HG03575 (cell line): ENCODE results near the gene SBNO1.
"Not testable (repeated sequence)": the region's sequence is repeated elsewhere in the genome, so short reads cannot be mapped to it uniquely, and the experiment has no call there.

ENCODE experiments used
- ATAC-seq: cut with Tn5 transposase; IDR thresholded peaks from one replicate; pipeline ENCODE4 v1.9.1; 2021; ENCODE audit not compliant: unreplicated experiment, insufficient number of reproducible peaks, low FRiP score; ENCODE audit errors: extremely low read depth

SBNO1 gene

DNA sequence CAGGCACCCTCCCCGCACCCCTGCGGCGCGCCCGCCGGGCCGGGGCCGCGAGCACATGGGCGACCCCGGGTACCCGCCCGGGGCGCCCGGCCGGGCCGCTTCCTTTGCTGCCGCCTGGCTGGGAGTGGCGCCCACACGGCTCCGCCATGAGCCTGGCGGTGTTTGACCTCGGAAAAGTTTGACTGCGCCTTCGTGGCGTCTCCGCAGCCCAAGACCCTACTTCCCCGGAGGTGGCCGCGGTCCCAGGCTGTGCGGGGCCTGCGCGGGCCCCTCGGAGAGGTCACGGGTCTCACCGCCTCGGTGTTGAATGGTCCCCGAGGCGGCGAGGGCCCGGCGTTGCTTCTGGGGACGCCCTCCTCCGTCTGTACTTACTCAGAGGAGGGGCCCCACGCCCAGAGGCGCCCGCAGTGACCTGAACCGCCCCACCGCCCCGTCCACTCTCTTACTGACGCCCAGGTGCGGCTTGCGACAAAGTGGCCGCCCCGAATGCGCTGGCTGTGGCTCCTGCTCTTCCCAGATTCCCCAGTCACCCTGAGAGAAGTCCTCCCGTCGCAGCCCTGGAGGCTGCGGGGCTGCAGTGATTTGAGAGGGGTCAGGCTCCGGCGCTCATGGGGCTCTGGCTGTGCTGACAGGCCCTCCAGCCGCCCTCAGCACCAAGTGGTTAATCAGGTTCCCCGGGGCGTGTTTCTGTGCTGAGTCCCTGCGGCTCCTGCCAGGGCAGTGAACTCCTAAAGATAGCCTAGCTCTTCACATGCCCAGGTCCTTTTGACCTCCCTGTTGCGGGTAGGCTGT lies 25.1 kb upstream of the SBNO1 start:
- no peak for ATAC-seq

DNA sequence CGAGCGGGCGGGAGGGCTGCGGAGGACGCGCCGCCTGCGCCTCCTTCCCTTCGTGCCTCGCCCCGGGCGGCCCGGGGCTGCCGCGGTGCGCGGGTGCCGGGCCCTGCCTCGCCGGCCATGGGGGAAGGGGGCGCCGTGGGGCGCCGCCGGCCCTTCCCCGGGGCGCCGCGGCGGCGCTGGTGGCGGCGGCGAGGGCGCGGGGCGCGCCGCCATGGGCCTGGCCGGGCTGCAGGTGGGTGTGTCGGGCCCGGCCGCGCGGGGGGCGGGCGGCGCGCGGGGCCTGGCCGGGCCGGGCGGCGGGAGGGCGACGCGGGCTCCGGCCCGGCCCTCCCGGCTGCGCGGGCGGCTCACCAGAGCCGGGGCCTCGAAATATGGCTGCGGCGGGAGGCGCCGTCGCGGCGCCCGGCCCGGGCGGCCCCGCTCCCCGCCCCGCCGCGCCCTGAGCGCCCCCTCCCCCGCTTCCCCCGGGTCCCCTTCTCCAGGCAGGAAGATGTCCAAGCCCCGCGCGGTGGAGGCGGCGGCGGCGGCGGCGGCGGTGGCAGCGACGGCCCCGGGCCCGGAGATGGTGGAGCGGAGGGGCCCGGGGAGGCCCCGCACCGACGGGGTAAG lies 24.4 kb upstream of the SBNO1 start:
- no peak for ATAC-seq

DNA sequence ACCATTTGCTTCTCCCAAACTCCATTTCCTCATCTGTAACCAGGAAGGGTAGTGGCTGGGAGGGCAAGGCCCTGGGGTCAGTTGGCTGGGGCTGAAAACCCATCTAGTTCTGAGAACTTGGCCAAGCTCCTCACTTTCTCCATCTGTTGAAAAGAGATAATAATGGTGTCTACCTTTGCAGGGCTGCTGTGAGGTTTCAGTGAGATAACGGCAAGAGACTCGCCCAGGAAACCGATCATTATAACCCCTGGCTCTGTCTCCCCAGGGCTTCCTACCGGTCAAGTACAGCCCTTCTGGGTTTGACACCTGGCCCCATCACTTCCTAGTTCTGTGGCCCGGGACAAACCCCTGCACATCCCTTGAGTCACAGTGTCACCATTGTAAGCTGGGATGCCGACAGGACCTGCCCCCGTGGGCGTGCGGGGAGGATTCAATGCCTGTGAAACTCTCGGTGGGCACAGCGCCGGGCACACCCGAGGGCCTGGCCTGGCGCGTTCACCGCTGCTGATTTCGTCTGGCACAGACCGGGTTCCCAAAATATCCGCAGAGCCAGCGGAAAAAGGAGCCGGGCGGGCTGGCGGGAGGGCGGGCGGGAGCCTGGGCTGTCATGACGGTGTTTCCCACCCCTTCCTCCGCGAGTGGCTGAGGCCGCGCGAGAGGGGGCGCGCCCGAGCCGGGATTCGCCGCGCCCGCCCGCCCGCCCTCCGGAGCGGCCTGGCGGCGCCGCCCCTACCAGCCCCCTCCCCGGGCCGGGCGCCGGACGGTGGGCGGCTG lies 23.7 kb upstream of the SBNO1 start:
- ATAC-seq, result no peak

DNA sequence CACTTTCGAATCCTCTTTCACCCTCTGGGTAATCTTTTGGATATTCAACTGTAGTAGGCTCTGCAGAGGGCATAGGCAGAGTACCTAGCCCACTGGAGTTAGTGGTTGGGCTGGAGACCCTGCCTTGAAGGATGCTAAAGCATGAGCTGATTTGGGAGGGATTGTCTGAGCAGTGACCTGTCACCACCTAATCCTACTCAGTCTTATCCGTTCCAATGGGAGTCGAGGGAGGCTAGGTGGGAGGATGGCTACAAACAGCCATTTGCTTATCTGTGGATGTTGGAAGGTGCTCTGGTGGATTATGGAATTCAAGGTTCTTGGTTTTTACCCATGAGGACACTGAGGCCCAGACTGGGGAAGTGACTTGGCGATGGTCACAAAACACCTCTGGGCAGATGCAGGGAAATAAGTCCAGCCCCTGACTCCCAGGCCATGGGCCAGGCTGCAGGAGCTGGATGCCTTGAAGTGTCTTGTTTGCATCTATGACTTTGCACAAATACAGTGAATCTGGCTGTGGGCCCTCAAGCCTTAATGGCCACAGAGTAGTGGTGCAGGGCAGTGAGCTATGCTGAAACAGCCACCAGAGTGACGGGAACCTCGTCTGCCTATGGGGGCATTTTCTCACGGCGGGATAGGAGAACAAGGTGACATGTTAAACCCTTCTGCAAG lies 23.0 kb upstream of the SBNO1 start:
- no peak for ATAC-seq

DNA sequence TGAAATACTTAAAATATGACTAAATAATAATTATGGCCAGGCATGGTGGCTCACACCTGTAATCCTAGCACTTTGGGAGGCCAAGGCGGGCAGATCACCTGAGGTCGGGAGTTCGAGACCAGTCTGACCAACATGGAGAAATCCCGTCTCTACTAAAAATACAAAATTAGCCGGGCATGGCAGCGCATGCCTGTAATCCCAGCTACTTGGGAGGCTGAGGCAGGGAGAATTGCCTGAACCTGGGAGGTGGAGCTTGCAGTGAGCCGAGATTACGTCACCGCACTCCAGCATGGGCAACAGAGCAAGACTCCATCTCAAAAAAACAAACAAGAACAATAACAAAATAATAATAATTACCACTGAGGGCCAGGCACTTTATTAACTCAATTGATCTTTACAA lies 20.9 kb upstream of the SBNO1 start:
- ATAC-seq, result not testable (repeated sequence)

DNA sequence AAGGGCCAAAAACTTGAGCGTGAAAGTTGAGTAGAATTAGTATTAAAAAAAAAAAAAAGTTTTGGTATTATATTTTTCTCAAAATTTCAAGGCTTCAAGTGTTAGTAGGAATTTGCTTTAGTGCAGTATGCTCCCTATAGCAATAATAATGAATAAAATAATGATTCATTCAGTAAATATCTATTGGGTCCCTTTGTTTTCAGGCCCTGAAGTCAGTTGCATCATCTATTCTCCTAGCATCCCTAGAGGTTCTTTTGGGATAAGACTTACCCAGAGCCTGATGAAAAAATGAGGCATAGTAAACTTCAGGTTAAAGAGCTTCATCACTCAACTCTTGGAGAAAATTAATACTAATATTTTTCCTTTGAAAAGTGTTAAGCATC lies 20.3 kb upstream of the SBNO1 start:
- ATAC-seq, result no peak

DNA sequence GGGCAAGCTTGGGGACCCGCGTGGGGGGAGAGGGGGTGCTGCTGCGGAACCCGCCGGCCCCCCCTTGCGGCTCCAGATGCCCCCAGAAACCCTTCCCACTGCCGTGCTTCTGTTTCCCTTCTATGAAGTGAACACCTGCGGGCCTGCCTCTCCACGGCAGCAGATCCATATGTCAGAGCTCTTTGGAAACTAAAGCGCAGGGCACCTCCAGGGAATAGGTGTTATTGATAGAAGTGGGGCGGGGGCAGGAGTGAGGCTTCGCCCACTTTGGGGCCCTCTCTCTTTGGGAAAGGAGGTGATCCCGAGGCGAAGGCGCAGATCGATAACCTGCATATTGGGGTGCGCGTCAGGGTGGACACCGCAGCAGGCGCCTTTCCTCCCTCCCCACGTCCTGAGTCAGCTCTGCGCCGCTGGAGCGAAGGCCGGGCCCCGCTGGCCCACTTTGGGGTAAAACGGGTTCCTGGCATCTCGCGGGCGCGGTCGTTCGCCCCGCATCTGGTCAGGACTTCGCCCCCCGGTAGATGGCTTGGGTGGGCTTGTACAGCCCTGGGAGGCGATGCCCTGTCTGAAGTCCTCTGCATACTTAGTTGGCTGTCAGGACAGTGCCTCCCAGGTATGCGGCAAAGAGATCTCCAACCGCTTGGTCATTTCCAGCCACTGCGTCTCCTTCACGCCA lies 19.8 kb upstream of the SBNO1 start:
- no peak for ATAC-seq

DNA sequence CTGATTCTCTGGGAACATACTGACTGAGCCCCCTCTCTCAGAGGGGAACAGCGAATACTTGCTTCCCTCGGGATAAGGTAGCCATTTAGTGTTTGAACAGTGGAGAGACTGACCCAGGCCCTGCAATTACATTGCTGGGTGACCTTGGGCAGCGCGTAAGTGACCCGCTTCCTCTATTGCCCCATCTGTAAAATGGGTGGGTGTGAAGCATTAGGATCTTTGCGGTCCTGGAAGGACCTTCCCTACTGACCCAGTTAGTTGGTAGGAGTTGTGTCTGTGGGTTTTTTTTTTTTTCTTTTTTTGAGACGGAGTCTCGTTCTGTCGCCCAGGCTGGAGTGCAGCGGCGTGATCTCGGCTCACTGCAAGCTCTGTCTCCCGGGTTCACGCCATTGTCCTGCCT lies 18.0 kb upstream of the SBNO1 start:
- no peak for ATAC-seq

DNA sequence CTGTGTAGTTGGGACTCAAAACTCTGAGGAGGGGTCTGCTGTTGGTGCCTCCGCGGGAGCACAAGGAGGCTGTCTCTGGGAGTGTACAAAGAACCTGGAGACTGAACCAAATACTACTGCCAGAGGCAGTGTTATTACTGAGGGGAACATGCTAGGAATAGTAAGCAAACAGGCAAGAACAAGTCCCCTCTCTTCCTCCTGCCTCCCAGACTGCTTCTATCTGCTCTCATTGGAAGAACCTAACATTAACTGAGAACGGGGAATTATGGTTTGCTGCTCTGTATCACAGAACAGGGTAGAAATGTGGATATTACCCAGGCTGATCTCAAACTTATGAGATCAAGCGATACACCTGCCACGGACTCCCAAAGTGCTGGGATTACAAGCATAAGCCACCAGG lies 14.7 kb upstream of the SBNO1 start:
- ATAC-seq, result no peak

DNA sequence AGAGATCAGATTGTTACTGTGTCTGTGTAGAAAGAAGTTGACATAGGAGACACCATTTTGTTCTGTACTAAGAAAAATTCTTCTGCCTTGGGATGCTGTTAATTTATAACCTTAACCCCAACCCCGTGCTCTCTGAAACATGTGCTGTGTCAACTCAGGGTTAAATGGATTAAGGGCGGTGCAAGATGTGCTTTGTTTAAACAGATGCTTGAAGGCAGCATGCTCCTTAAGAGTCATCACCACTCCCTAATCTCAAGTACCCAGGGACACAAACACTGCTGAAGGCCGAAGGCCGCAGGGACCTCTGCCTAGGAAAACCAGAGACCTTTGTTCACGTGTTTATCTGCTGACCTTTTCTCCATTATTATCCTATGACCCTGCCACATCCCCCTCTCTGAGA lies 7.8 kb upstream of the SBNO1 start:
- not testable (repeated sequence) for ATAC-seq

DNA sequence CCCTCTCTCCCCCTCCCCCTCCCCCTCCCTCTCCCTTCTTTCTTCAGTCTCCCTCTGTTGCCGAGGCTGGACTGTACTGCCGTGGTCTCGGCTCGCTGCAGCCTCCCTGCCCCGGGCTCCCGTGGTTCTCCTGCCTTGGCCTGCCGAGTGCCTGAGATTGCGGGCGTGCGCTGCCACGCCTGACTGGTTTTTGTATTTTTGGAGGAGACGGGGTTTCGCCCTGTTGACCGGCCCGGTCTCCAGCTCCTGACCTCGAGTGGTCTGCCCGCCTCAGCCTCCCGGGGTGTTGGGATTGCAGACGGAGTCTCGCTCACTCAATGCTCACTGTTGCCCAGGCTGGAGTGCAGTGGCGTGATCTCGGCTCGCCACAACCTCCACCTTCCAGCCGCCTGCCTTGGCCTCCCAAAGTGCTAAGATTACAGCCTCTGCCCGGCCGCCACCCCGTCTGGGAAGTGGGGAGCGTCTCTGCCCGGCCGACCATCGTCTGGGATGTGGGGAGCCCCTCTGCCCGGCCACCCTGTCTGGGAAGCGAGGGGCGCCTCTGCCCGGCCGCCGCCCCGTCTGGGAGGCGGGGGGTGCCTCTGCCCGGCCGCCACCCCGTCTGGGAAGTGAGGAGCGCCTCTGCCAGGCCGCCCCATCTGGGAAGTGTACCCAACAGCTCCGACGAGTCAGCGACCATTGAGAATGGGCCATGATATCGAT lies 7.2 kb upstream of the SBNO1 start:
- not testable (repeated sequence) for ATAC-seq

DNA sequence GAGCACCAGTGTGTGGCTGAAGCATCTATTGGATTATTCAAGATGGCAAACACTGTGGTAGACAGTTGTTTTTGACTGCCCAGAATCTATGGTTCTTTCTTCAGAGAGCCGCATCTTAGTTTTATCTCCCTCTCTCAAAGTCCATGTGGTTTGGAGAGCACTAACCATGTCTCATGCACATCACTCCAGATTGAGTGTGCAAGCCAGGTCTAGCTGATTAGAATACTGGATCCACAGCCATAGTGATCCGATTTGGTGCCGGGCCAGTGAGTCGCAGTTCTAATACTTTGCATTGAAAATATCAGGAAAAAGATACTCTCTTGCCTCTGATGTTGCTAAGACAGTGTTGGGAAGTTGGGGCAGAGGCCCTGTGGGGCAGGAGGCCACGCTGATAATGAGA lies 4.6 kb upstream of the SBNO1 start:
- ATAC-seq, result no peak

DNA sequence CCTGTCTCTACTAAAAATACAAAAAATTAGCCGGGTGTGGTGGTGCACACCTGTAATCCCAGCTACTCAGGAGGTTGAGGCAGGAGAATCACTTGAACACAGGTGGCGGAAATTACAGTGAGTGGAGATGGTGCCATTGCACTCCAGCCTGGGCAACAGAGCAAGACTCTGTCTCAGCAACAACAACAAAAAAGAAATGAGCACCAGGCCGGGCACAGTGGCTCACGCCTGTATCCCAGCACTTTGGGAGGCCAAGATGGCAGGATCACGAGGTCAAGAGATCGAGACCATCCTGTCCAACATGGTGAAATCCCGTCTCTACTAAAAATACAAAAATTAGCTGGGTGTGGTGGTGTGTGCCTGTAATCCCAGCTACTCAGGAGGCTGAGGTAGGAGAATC lies 3.8 kb upstream of the SBNO1 start:
- not testable (repeated sequence) for ATAC-seq

DNA sequence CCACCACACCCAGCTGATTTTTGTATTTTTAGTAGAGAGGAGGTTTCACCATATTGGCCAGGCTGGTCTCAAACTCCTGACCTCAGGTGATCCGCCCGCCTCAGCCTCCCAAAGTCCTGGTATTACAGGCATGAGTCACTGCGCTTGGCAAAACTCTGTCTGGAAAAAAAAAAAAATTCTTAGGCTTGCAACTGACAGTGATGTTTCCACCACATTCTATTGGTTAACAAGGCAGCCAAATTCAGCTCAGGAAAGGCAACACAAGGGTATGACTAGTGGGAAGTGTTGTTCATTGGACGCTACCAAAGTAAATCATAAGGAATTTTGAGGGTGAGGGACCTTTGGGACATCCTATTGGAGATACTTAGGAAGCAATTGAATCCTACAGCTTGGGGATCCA lies 2.9 kb upstream of the SBNO1 start:
- no peak for ATAC-seq

DNA sequence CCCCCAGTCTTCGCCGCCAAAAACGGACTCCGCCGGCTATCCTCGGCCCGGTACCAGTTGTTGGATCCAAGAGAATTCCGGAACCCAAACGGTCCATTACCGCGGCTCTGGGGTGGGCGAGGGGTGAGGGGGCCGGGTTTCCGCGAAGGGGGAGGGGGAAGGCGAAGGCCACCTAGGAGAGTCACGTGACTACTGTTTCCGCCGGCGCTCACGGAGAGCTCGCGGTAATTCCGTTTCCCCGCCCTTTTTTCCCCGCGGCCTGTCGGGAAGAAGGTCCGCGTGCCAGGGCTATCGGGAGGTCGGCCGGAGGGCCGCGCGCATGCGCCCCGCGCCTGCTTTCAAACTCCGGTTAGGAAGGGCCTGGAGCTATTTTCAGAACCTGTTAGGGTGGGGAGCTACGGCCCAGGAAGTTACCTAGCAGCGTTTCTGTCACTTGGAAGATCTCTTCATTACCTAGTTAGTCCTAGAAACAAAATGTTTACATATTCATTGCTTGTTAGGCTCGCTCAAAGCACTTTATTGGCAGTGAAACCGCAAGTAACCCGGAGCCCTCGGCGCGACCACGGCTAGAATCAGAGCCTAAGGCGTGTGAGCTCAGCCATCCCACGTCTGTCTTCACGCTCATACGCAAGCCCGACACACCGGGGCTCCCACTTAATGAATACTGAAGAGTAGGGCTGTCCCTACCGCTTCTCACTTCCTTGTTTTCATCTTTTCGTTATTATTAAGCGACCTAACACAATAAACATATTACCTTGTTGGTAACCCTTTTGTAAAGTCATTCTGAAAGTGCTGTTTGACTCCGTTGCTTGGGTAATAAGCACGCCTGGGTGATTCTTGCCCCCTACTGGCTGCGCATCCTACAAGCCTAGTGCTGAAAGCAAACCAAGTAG lies 624 bp upstream of the SBNO1 start:
- ATAC-seq, result peak; percentile 65

DNA sequence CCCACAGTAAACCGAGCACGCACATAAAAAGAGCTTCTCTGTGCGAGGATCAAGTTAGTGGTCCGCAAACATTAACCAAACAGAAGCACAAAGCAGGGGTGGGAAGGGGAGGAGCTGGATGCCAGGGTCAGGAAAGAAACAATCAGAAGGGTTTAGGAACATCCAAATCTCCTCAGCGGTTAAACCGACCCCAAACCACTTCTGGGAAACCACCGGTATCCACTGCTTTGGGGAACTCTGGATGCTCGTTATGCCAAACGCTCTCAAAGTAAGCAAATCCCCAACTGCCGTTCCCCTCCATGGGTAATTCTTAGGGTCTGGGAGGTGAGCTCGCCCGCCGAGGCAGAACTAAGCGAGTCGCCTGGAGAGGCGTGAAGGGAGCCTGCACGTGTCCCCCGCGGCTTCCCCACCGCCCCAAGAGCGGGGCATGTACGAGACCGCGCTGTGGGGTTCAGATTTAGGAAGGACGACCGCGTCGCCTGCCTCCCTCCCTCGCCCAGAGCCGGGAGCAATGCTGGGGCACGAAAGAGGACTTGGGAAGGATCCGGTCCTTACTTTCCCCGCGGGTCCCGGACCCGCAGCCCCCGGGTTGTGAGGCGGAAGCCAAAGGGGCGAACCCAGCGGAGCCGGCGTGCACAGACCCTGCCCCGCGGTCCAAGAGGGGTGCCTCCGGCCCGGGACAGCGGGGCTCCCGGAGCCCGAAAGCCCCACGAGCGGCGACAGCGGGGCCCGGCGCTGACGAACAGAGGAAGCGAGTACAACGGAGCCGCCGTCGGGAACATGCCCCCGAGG lies 711 bp downstream of the SBNO1 start:
- ATAC-seq, result no peak

DNA sequence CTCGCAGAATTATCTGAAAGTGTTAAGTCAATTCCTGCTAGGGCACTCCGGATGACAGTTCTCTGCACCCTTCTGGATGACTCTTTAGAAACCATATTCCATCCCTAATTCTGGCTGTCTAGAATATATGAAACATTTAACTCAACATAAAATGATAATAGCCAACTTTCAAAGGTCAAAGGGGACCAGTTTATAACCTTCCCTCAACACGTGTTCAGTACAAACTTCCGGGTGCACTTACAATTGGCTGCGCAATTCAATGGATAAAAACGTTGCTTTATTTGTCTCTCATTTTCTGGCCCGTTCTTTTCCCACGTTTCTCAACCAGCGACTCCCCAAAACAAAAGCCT lies 1.3 kb downstream of the SBNO1 start:
- no peak for ATAC-seq
